ENCODE data around the gene LUC7L3.
"Not testable (repeated sequence)": the region's sequence is repeated elsewhere in the genome, so short reads cannot be mapped to it uniquely, and the experiment has no call there.

LUC7L3 gene, protein sequence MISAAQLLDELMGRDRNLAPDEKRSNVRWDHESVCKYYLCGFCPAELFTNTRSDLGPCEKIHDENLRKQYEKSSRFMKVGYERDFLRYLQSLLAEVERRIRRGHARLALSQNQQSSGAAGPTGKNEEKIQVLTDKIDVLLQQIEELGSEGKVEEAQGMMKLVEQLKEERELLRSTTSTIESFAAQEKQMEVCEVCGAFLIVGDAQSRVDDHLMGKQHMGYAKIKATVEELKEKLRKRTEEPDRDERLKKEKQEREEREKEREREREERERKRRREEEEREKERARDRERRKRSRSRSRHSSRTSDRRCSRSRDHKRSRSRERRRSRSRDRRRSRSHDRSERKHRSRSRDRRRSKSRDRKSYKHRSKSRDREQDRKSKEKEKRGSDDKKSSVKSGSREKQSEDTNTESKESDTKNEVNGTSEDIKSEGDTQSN

GRCh38 chr17:50719144-50719923 lies at the start of gene LUC7L3:
LUC7L3 (plus strand) TSS chr17:50719603; CDS start chr17:50719733, 130 bp downstream.
- DNase-seq, result peak; percentile 37

- no peak for DNase-seq
Observed at GRCh38 chr17:50672071-50672470, 47.3 kb upstream of the LUC7L3 start.

GRCh38 chr17:50672831-50673551 lies 46.4 kb upstream of the LUC7L3 start:
- no peak for DNase-seq

- DNase-seq, result no peak
Observed at GRCh38 chr17:50675190-50675589, 44.2 kb upstream of the LUC7L3 start.

- DNase-seq, result no peak
Observed at GRCh38 chr17:50675627-50676026, 43.8 kb upstream of the LUC7L3 start.

- no peak for DNase-seq
Observed at GRCh38 chr17:50676065-50676975, 43.1 kb upstream of the LUC7L3 start.

DNA sequence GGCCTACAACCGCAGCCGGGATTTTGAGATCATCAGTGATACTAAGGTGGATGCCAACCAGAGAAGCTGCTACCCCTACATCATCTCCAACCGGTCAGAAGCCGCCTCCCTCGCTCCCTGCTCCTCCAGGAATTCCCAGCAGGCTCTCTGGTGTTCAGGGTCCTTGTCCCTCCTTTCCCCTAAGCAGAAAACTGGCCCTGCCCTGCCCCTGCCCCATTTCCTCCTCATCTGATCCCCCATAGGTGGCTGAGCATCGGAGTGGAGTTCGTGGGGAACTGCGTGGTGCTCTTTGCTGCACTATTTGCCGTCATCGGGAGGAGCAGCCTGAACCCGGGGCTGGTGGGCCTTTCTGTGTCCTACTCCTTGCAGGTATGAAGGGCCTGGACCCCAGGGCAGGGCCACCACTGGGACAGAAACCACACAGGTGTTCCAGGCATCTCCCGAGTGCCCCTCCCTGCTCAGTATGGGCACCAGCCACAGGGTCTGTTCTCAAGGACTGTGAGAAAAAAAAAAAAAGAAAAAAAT lies 41.5 kb upstream of the LUC7L3 start:
- DNase-seq, result no peak

DNA sequence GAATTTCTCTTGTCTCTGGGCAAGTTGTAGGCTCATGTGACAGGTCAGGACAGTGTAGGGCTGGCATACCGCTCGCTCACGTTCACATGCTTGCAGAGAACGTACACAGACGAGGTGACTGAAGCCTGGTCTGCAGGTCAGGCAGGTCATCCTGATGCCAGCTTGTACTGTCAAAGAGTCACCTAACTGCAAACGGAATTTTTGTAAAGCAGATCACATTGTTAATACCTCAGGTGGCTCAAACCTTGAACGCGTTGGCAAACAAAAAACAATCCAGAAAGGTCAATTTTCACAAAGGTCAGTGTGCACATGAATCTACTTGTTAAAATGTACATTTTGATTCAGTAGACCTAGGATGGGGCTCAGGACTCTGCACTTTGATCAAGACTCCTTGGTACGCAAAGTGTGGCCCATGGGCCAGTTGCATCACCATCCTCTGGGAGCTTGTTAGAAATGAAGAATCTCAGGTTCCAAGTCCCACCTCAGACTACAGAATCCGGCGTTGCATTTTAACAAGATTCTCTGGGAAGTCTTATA lies 40.3 kb upstream of the LUC7L3 start:
- no peak for DNase-seq

DNA sequence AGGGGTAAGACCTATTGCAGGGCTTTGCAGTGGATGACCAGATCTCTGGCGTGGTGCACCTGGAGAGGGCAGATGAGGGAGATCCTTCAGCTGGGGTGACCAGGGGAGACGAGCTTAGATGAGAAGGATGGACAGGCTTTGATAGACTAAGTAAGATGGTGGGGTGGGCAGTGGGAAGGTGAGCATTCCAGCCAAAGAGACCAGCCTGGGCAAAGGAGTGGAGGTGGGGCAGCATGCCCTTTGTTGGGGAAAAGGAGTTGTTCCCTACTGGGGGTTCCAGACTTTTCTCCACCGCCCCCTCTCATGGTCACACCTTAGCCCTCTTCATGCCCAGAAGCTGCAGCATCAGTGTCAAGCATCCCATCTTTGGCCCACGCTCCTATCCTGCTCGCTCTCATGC lies 39.3 kb upstream of the LUC7L3 start:
- no peak for DNase-seq

- DNase-seq, result not testable (repeated sequence)
Observed at GRCh38 chr17:50680543-50681262, 38.7 kb upstream of the LUC7L3 start.

- DNase-seq, result no peak
Observed at GRCh38 chr17:50681263-50682200, 37.9 kb upstream of the LUC7L3 start.

GRCh38 chr17:50682441-50682840 lies 37.0 kb upstream of the LUC7L3 start:
- DNase-seq, result no peak

GRCh38 chr17:50682938-50683337 lies 36.5 kb upstream of the LUC7L3 start:
- DNase-seq, result no peak

DNA sequence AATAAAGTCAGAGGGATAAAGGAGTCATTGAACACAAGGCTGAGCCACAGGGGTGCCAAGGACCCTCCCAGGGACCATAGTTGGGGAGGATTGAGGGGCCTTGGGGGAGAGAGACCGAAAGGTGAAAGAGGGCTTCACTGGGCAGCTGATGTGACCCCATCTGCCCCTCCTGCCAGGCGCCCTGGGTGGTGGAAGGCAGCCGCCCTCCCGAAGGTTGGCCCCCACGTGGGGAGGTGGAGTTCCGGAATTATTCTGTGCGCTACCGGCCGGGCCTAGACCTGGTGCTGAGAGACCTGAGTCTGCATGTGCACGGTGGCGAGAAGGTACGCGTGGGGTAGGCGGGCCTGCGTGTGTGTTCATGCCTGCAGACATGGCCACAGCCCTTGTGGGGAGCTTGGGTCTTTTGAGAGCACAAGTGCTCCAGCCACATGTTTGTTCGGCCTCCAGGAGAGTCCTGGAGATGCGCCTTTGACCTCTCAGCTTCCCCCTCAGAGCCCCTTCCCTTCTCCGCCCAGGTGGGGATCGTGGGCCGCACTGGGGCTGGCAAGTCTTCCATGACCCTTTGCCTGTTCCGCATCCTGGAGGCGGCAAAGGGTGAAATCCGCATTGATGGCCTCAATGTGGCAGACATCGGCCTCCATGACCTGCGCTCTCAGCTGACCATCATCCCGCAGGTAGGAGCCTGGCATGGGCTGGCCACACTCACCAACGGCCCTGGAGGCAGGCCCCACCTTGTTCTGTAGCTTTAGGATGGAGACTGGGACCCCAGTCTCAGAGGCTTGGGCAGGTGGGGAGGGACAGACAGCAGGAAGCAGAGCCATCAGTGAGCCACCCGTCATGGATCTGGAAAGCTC lies 35.7 kb upstream of the LUC7L3 start:
- DNase-seq, result no peak

DNA sequence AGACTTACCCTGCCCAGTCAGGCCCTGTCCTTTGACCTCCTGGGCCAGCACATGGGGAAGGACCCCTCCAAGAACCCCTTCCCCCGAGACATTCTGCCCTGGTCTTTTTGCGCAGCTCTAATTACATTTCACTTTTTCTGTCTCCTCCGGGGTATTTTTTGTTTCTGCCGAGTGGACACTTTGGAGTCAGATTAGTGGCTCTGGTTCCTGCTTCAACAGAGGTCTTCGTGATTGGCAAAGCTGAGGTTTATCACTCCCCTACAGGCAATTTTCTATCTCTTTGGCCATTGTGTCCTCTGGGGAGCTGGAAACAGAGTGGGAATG lies 35.2 kb upstream of the LUC7L3 start:
- no peak for DNase-seq

DNA sequence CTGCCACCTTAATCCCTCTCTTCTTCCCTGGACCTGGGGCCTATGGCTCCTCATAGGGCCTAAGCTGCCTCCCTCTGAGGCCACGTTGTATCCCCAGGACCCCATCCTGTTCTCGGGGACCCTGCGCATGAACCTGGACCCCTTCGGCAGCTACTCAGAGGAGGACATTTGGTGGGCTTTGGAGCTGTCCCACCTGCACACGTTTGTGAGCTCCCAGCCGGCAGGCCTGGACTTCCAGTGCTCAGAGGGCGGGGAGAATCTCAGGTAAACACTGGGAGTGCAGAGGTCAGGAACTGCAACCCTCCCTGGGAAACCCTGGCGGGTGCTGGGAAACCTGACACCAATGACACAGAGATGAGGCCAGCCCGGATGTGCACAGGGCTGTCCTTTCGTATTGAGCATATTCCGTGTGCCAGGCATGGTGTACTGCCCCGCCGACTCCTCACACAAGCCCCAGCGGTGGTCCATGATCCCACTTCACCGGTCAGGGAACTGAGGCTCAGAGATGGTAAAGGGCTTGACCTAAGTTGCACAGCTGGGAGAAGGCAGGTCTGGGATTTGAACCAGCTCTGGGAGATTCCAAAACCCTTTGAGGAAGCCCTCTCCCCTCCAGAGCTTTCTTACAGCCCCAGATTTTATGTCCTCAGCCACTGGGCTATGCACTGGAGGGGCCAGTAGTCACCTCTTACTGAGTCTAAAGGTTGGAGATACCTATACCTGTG lies 34.6 kb upstream of the LUC7L3 start:
- DNase-seq, result no peak

GRCh38 chr17:50685334-50685665 lies 34.1 kb upstream of the LUC7L3 start:
- no peak for DNase-seq

- DNase-seq, result no peak
Observed at GRCh38 chr17:50685691-50686493, 33.5 kb upstream of the LUC7L3 start.
